Mesothelial cell of epicardium (in vitro differentiated cells): Measurements from ENCODE around the gene METAP1D. TPM values are rescaled to one million over a fixed set of nuclear protein-coding genes. Genes with fewer than 3 reads are reported as not detected.
"Not testable (repeated sequence)": the region's sequence is repeated elsewhere in the genome, so short reads cannot be mapped to it uniquely, and the experiment has no call there.

ENCODE experiments used
- DNase-seq, 2 experiments: peaks; one replicate each; pipeline ENCODE4 v3.0.0; 2021; ENCODE audit warnings: low spot score in 2 of 2; ENCODE audit not compliant: unreplicated experiment in 2 of 2
- H3K27ac Mint-ChIP-seq: 2 replicates; pipeline ENCODE4 v1.8.0; 2021; ENCODE audit warnings: mixed read lengths
- H3K27me3 Mint-ChIP-seq: 2 replicates; pipeline ENCODE4 v1.8.0; 2021; ENCODE audit warnings: low read depth, mixed read lengths
- H3K36me3 Mint-ChIP-seq: 2 replicates; pipeline ENCODE4 v1.8.0; 2021; ENCODE audit warnings: mixed read lengths
- H3K4me1 Mint-ChIP-seq: 2 replicates; pipeline ENCODE4 v1.8.0; 2021; ENCODE audit warnings: mixed read lengths
- H3K4me3 Mint-ChIP-seq: 2 replicates; pipeline ENCODE4 v1.8.0; 2021; ENCODE audit warnings: mild to moderate bottlenecking, moderate library complexity, mixed read lengths
- H3K9me3 Mint-ChIP-seq: 2 replicates; pipeline ENCODE4 v1.8.0; 2021; ENCODE audit warnings: mixed read lengths
- total RNA-seq: library from RNA; stranded (reverse); gene quantifications from 3 replicates; pipeline ENCODE4 v1.2.1, GENCODE V29; 2021
- TF ChIP-seq, protein P1 (sequence below): fragments of 200-600 bp; sonication (generic); IDR thresholded peaks from one replicate; pipeline ENCODE4 v1.5.0; 2021; ENCODE audit warnings: antibody characterized with exemption; ENCODE audit not compliant: unreplicated experiment

The METAP1D gene
- total RNA-seq, 1 donor from 2014 or later: 13.5 TPM

GRCh38 chr2:171985076-171985475 is 14.7 kb upstream of the METAP1D start:
- H3K36me3 Mint-ChIP-seq: peaks cover 15% of the 10 kb centered on the region

GRCh38 chr2:171986778-171987177 is 13.0 kb upstream of the METAP1D start:
- TF ChIP-seq, protein P1, sequence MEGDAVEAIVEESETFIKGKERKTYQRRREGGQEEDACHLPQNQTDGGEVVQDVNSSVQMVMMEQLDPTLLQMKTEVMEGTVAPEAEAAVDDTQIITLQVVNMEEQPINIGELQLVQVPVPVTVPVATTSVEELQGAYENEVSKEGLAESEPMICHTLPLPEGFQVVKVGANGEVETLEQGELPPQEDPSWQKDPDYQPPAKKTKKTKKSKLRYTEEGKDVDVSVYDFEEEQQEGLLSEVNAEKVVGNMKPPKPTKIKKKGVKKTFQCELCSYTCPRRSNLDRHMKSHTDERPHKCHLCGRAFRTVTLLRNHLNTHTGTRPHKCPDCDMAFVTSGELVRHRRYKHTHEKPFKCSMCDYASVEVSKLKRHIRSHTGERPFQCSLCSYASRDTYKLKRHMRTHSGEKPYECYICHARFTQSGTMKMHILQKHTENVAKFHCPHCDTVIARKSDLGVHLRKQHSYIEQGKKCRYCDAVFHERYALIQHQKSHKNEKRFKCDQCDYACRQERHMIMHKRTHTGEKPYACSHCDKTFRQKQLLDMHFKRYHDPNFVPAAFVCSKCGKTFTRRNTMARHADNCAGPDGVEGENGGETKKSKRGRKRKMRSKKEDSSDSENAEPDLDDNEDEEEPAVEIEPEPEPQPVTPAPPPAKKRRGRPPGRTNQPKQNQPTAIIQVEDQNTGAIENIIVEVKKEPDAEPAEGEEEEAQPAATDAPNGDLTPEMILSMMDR: no peak
- H3K9me3 Mint-ChIP-seq: peaks cover 4% of the 10 kb centered on the region
- peaks cover 15% of the 10 kb centered on the region for H3K36me3 Mint-ChIP-seq
- no peaks in the 10 kb centered on the region for H3K4me1 Mint-ChIP-seq
- no peak overlapping the region for H3K27ac Mint-ChIP-seq
- no peaks in the 10 kb centered on the region for H3K27me3 Mint-ChIP-seq
- no peak overlapping the region for H3K4me3 Mint-ChIP-seq
- no peak for DNase-seq

More at GRCh38 chr2:171985076-171985475, 14.7 kb upstream of the METAP1D start:
- Mint-ChIP-seq H3K4me1 (no peaks in the 10 kb centered on the region), H3K27me3 (no peaks in the 10 kb centered on the region), H3K27ac (no peak overlapping the region), H3K4me3 (no peak overlapping the region), H3K9me3 (peaks cover 4% of the 10 kb centered on the region)
- DNase-seq: no peak
- TF ChIP-seq, protein P1: no peak

GRCh38 chr2:171991027-171991426 is 8.7 kb upstream of the METAP1D start:
- TF ChIP-seq, protein P1: no peak
- no peaks in the 10 kb centered on the region for H3K36me3 Mint-ChIP-seq

DNA sequence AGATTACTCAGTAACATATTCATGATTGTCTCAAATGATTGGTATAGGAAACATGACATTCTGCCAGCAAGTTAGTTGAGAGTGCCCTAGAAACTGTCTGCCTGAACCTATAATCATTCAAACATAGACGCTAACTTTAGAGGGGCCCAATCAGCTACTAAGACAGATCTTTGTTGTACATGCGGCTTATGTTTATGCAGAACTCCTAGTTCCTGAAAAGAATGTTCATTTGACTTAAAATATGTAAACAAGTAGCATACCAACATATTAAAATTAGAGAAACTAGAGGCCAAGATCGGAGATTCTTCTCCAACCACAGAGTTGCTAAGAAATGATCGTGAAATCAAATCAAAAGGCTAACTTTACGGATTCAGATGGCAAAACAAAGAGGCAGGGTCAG is 4.2 kb upstream of the METAP1D start:
- Mint-ChIP-seq H3K4me1 (peaks cover 16% of the 10 kb centered on the region), H3K9me3 (no peaks in the 10 kb centered on the region), H3K27me3 (peaks cover 14% of the 10 kb centered on the region), H3K36me3 (no peaks in the 10 kb centered on the region), H3K4me3 (no peak overlapping the region), H3K27ac (no peak overlapping the region)
- no peak for DNase-seq
- TF ChIP-seq, protein P1: no peak

More at GRCh38 chr2:171991027-171991426, 8.7 kb upstream of the METAP1D start:
- peaks cover 2% of the 10 kb centered on the region for H3K27me3 Mint-ChIP-seq
- H3K4me1 Mint-ChIP-seq: no peaks in the 10 kb centered on the region
- DNase-seq: no peak
- no peak overlapping the region for H3K27ac Mint-ChIP-seq
- no peak overlapping the region for H3K4me3 Mint-ChIP-seq
- H3K9me3 Mint-ChIP-seq: no peaks in the 10 kb centered on the region

DNA sequence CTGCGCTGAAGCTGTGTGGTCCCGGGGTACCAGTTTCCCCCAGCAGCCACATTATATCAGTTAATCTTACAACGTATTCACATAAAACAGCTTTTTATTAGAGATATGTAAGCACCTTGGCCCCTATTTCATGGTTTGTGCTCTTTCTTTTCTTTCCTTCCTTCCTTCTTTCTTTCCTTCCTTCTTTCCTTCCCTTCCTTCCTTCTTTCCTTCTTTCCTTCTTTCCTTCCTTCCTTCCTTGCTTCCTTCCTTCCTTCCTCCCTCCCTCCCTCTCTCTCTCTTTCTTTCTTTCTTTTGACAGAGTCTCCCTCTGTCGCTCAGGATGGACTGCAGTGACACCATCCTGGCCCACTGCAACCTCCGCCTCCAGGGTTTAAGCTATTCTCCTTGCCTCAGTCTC is 3.7 kb upstream of the METAP1D start:
- Mint-ChIP-seq H3K27ac (no peak overlapping the region), H3K27me3 (peaks cover 14% of the 10 kb centered on the region)

DNA sequence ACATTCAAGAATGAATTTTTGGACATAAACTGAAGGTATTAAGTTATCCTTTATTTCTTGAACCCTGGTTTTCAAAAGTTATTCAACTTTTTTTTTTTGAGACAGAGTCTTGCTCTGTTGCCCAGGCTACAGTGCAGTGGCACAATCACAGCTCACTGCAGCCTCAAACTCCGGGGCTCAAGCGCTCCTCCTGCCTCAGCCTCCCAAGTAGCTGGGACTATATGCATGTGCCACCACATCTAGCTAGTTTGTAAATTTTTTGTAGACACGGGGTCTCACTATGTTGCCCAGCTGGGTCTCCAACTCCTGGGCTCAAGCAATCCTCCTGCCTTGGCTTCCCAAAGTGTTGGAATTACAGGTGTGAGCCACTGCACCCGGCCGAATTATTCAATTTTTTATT is 2.7 kb upstream of the METAP1D start:
- H3K4me3 Mint-ChIP-seq, DNase-seq, H3K36me3 Mint-ChIP-seq, H3K27ac Mint-ChIP-seq, H3K9me3 Mint-ChIP-seq: not testable (repeated sequence)
- peaks cover 18% of the 10 kb centered on the region for H3K4me1 Mint-ChIP-seq
- H3K27me3 Mint-ChIP-seq: peaks cover 14% of the 10 kb centered on the region

More for the DNA sequence above, 3.7 kb upstream of the METAP1D start:
- no peak overlapping the region for H3K4me3 Mint-ChIP-seq
- no peak for DNase-seq
- peaks cover 18% of the 10 kb centered on the region for H3K4me1 Mint-ChIP-seq
- TF ChIP-seq, protein P1: no peak
- no peaks in the 10 kb centered on the region for H3K36me3 Mint-ChIP-seq
- H3K9me3 Mint-ChIP-seq: no peaks in the 10 kb centered on the region
